K562 (cell line): ENCODE results near the gene VSIG2. TPM values are rescaled to one million over a fixed set of nuclear protein-coding genes. Genes with fewer than 3 reads are reported as not detected.

Source experiments
- MXD1 ChIP-seq: fragments of 250-450 bp; sonication (Bioruptor Pico); IDR thresholded peaks from 2 replicates; pipeline ENCODE4 v1.8.0; 2021; ENCODE audit warnings: borderline replicate concordance, mild to moderate bottlenecking, moderate library complexity; ENCODE audit not compliant: poor library complexity, severe bottlenecking
- ZNF512 ChIP-seq: IDR thresholded peaks from 2 replicates; pipeline ENCODE4 v1.6.1; 2016; ENCODE audit warnings: missing genetic modification characterization, missing compliant biosample characterization
- polyA plus RNA-seq, 8 experiments: library from polyadenylated mRNA; depleted of rRNA in 4 of 8; stranded (reverse) in 5 of 8; unstranded in 3 of 8; fragments of >200 nt; fragmentation: Nextera tagmentation in 2 of 8; fragmentation: Illumina TruSeq in 1 of 8; extraction: Ambion mirVana in 2 of 8; extraction: Trizol in 1 of 8; gene quantifications; 2 replicates each; pipeline versions ENCODE4 v1.2.1 to v1.2.3, GENCODE V29; 2011 to 2014; ENCODE audit warnings: inconsistent platforms in 1 of 8, missing spikeins in 1 of 8
- total RNA-seq, 7 experiments: library from RNA; depleted of rRNA in 6 of 7; stranded (reverse); fragments of >200 nt in 6 of 7; fragmentation: Illumina TruSeq in 2 of 7; extraction: Trizol in 2 of 7; gene quantifications; 2 replicates each; pipeline versions ENCODE4 v1.2.1 to v1.2.3, GENCODE V29; 2011 to 2021; ENCODE audit warnings: low replicate concordance in 1 of 7
- TF ChIP-seq, protein P1 (sequence below): fragments of 250-450 bp; sonication (Bioruptor Pico); IDR thresholded peaks from 2 replicates; pipeline ENCODE4 v1.5.0; 2021; ENCODE audit warnings: mild to moderate bottlenecking, borderline replicate concordance
- TF ChIP-seq, protein P2 (sequence below): fragments of 250-450 bp; sonication (Bioruptor Pico); IDR thresholded peaks from 2 replicates; pipeline ENCODE4 v1.9.0; 2021; ENCODE audit warnings: mild to moderate bottlenecking

The VSIG2 gene
- total and polyA plus RNA-seq, 9 of the 15 experiments (the other 6 are each of a cell fraction or from before 2014, with no cell fraction given) = not detected

DNA sequence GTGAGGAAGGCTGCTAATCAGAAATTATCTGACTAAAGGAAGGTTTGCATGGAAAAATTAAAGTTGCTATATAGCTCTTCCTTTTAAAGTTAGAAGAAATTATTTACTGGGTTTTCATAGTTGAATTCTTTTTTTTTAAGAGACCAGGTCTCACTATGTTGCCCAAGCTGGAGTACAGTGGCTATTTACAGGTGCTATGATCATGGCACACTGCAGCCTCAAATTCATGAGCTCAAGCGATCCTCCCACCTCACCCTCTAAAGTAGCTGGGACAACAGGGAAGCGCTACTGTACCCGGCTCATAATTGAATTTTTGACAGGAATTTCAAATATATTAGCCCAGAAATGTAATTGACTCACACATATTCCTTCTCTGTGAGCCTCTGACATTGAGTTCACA, 44.3 kb upstream of the VSIG2 start (continued):
- TF ChIP-seq, protein P1, sequence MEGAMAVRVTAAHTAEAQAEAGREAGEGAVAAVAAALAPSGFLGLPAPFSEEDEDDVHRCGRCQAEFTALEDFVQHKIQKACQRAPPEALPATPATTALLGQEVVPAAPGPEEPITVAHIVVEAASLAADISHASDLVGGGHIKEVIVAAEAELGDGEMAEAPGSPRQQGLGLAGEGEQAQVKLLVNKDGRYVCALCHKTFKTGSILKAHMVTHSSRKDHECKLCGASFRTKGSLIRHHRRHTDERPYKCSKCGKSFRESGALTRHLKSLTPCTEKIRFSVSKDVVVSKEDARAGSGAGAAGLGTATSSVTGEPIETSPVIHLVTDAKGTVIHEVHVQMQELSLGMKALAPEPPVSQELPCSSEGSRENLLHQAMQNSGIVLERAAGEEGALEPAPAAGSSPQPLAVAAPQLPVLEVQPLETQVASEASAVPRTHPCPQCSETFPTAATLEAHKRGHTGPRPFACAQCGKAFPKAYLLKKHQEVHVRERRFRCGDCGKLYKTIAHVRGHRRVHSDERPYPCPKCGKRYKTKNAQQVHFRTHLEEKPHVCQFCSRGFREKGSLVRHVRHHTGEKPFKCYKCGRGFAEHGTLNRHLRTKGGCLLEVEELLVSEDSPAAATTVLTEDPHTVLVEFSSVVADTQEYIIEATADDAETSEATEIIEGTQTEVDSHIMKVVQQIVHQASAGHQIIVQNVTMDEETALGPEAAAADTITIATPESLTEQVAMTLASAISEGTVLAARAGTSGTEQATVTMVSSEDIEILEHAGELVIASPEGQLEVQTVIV (CRISPR knock-in tag) = no peak
- TF ChIP-seq ZNF512 (tag) (no peak), MXD1 (no peak)
- TF ChIP-seq, protein P2, sequence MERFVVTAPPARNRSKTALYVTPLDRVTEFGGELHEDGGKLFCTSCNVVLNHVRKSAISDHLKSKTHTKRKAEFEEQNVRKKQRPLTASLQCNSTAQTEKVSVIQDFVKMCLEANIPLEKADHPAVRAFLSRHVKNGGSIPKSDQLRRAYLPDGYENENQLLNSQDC = no peak
